22Rv1 (cell line): ENCODE data around the gene ATRN.

Source experiments
- H3K27ac ChIP-seq: fragments of 450-650 bp; 2 replicates; pipeline ENCODE4 v1.5.1; 2017
- CTCF ChIP-seq: fragments of 450-650 bp; IDR thresholded peaks from 2 replicates; pipeline ENCODE4 v1.5.1; 2017; ENCODE audit warnings: mild to moderate bottlenecking
- ZFX ChIP-seq: fragments of 450-650 bp; IDR thresholded peaks from 2 replicates; pipeline ENCODE4 v1.6.1; 2017; ENCODE audit warnings: antibody characterized with exemption, borderline replicate concordance

The ATRN gene

DNA sequence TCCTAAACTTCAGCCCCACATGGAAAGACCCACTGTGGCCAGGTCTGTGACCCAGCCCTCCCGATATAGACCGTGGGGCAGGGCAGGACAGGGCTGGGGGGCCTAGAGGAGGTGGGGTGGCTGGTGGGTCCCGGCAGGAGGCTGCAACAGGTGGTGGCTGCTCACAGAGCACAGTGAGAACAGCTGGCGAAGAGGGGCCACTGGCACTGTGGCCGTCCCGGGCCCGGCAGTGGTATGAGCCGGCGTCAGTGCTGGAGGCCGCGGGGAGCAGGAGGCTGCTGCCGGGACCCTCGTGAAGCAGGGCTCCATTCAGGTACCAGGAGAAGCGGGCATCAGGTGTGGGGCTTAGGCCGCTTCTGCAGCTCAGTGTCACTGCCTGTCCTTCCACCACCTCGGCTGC is 228.2 kb downstream of the ATRN start:
- H3K27ac ChIP-seq: no peak overlapping the region
- no peak for TF ChIP-seq CTCF
- no peak for TF ChIP-seq ZFX
